ENCODE results near the gene SAMD11. TPM values are rescaled to one million over a fixed set of nuclear protein-coding genes. Genes with fewer than 3 reads are reported as not detected.

SAMD11 gene
- total and polyA plus RNA-seq, 10 of the 15 experiments (the other 5 are each of a cell fraction or from before 2014, with no cell fraction given) = 0.04 to 0.31 (median 0.19) TPM; not detected in 6

DNA sequence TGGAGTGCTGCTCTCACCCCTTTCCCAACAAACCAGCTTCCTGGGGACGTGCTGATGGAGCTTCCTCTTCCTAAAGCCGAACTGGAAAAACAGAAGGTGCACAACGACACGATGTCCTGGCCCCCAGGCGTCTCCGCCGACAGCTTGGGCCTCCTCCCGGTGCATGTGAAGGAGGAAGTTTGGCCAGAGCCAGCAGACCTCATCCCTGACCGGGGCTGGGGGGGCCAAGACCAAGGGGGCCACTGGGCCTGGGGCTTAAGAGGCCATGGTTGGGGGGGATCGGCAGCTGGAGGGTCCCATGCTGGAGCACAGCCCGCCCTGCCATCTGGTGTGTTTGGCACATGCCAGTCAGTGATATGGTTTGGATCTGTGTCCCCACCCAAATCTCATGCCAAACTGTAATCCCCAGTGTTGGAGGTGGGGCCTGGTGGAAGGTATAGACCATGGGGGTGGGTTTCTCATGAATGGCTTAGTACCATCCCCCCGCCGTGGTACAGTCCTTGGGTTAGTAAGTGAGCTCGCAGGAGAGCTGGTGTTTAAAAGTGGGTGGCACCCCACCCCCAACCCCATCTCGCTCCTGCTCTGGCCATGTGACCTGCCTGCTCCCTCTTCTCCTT, 69.8 kb downstream of the SAMD11 start:
- H3K27ac ChIP-seq (ENCODE audit: control insufficient read depth, insufficient read depth) = no peak overlapping the region
- H3K27me3 ChIP-seq (replicated peaks in 1 of 2; ENCODE audit: control insufficient read depth in 2 of 2, insufficient read depth in 2 of 2, low read length in 1 of 2) = peaks cover 0 to 6% of the 10 kb centered on the region in 2 experiments; a peak in 1 of 4 replicates
- DNase-seq (ENCODE audit: low read depth, low spot score) = no peak
- BruUV-seq (replicated peaks) = no TSS peak
- no peak overlapping the region for H3K4me3 ChIP-seq
- no peak for FAIRE-seq
- no peak overlapping the region for H3K9ac ChIP-seq (ENCODE audit: control insufficient read depth, insufficient read depth, low read length)
- H2AFZ ChIP-seq (ENCODE audit: control insufficient read depth, low read depth, low read length) = no peak overlapping the region
- in situ Hi-C loops (cut with MboI) = no loop called here
- ChIA-PET POLR2A (interaction anchor here (0.7 to 2.4 kb wide), 3 partner anchors 8 to 170 kb away, joined by 3 to 11 read pairs (median 10); partner anchors contain the start of gene ISG15), RAD21 (ENCODE audit: unreplicated experiment) (interaction anchor here (1.5 to 1.6 kb wide), 2 partner anchors 8 to 9 kb away, joined by 3 to 6 read pairs; no protein-coding TSS in a partner anchor), SMC1A (ENCODE audit: uncharacterized antibody, unreplicated experiment) (interaction anchor here (2.2 kb wide), 1 partner anchor 8 kb away, joined by 8 read pairs; no protein-coding TSS in a partner anchor), CTCF (interaction anchor here (1.0 to 4.7 kb wide), 5 partner anchors 9 to 66 kb away, joined by 3 to 34 read pairs (median 6); no protein-coding TSS in a partner anchor)
- H3K4me1 ChIP-seq (ENCODE audit: control insufficient read depth, insufficient read depth, low read length) = peaks cover 20% of the 10 kb centered on the region
- H3K36me3 ChIP-seq (ENCODE audit: control insufficient read depth in 2 of 2, insufficient read depth in 2 of 2, low read length in 1 of 2) = no peaks in the 10 kb centered on the region
- TF ChIP-seq, protein P1, sequence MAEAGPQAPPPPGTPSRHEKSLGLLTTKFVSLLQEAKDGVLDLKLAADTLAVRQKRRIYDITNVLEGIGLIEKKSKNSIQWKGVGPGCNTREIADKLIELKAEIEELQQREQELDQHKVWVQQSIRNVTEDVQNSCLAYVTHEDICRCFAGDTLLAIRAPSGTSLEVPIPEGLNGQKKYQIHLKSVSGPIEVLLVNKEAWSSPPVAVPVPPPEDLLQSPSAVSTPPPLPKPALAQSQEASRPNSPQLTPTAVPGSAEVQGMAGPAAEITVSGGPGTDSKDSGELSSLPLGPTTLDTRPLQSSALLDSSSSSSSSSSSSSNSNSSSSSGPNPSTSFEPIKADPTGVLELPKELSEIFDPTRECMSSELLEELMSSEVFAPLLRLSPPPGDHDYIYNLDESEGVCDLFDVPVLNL (IDR thresholded peaks at IDR 0.05; ENCODE audit: low read depth, low read length) = no peak
- no peak for TF ChIP-seq TARDBP (IDR thresholded peaks at IDR 0.05; ENCODE audit: borderline replicate concordance)
- no peak for TF ChIP-seq CBX3 (IDR thresholded peaks at IDR 0.05; ENCODE audit: borderline replicate concordance, low read depth)
- no peak for TF ChIP-seq NFYA (IDR thresholded peaks at IDR 0.05; ENCODE audit: borderline replicate concordance, low read depth, low read length)
- TF ChIP-seq KAT2A (conservative IDR thresholded peaks at IDR 0.05; ENCODE audit: control insufficient read depth, low read depth, low read length) = no peak
- no peak for TF ChIP-seq GABPA (IDR thresholded peaks at IDR 0.05; ENCODE audit: low read depth)
- no peak for TF ChIP-seq HCFC1 (IDR thresholded peaks at IDR 0.05; ENCODE audit: low read length)
- intact Hi-C loops (cut with micrococcal nuclease; ENCODE audit: unreplicated experiment) = no loop called here
- no peaks in the 10 kb centered on the region for H4K20me1 ChIP-seq (ENCODE audit: control insufficient read depth, insufficient read depth)
- no peaks in the 10 kb centered on the region for H3K79me2 ChIP-seq (ENCODE audit: control insufficient read depth, insufficient read depth, low read length)
- 83% methylated on average over 15 of the region's 15 CpGs for WGBS (ENCODE audit: insufficient coverage, insufficient replicate concordance, low lambda C conversion rate, missing lambda C conversion rate)
- no peak for ATAC-seq
- peaks cover 3% of the 10 kb centered on the region; the same call in 2 of the 3 replicates for H3K9me3 ChIP-seq (replicated peaks; ENCODE audit: control insufficient read depth, insufficient read depth, low read length)
- H3K4me2 ChIP-seq (ENCODE audit: control insufficient read depth, insufficient read depth) = no peak overlapping the region

Small RNAs within 50 kb of the gene (small RNA-seq; reads per million reads assigned to genes)
- gene AL645608.4 = not detected

Other genes starting within 250 kb of the SAMD11 start
Only the 7 nearest of the 11 such genes appear.
- gene NOC2L, start 35.3 kb downstream of the SAMD11 start, total RNA-seq (2014; rRNA removed) = 92.5 and 107 TPM in 2 replicates
- gene NOC2L, start 35.3 kb downstream of the SAMD11 start, total RNA-seq (2014; rRNA removed; fragmentation: Illumina TruSeq; extraction: Trizol) = 44.7 and 52.5 TPM in 2 replicates
- 115 and 132 TPM in 2 replicates for gene NOC2L, start 35.3 kb downstream of the SAMD11 start, total RNA-seq (2021)
- gene NOC2L, start 35.3 kb downstream of the SAMD11 start, polyA plus RNA-seq (2011; rRNA removed) = 19.2 and 40.7 TPM in 2 replicates
- 26.6 and 48.6 TPM in 2 replicates for gene NOC2L, start 35.3 kb downstream of the SAMD11 start, polyA plus RNA-seq (2014; fragmentation: Illumina TruSeq; extraction: Trizol)
- 1 to 10 TPM; 1.3 to 4.6 TPM for gene NOC2L, start 35.3 kb downstream of the SAMD11 start, polyA plus RNA-seq (2014; fragmentation: Nextera tagmentation; extraction: Ambion mirVana)
- 76.1 and 88.9 TPM in 2 replicates for gene NOC2L, start 35.3 kb downstream of the SAMD11 start, polyA plus RNA-seq (2014; rRNA removed)
- 100 to 1,000 TPM; 154 to 171 TPM for gene NOC2L, start 35.3 kb downstream of the SAMD11 start, polyA plus RNA-seq (2016; fragmentation: Nextera tagmentation; extraction: Ambion mirVana)
- 14.9 and 18.2 TPM in 2 replicates for gene KLHL17, start 36.7 kb downstream of the SAMD11 start, total RNA-seq (2014; rRNA removed)
- gene KLHL17, start 36.7 kb downstream of the SAMD11 start, total RNA-seq (2014; rRNA removed; fragmentation: Illumina TruSeq; extraction: Trizol) = 3.6 and 4.0 TPM in 2 replicates
- gene KLHL17, start 36.7 kb downstream of the SAMD11 start, total RNA-seq (2021) = 27.2 and 30.6 TPM in 2 replicates
- 3.5 and 8.4 TPM in 2 replicates for gene KLHL17, start 36.7 kb downstream of the SAMD11 start, polyA plus RNA-seq (2011; rRNA removed)
- gene KLHL17, start 36.7 kb downstream of the SAMD11 start, polyA plus RNA-seq (2014; fragmentation: Illumina TruSeq; extraction: Trizol) = 0.32 and 2.3 TPM in 2 replicates
- under 1 TPM; 0.03 to 0.35 TPM for gene KLHL17, start 36.7 kb downstream of the SAMD11 start, polyA plus RNA-seq (2014; fragmentation: Nextera tagmentation; extraction: Ambion mirVana)
- gene KLHL17, start 36.7 kb downstream of the SAMD11 start, polyA plus RNA-seq (2014; rRNA removed) = 28.2 and 35.0 TPM in 2 replicates
- 1 to 10 TPM; 1.3 to 6.6 TPM for gene KLHL17, start 36.7 kb downstream of the SAMD11 start, polyA plus RNA-seq (2016; fragmentation: Nextera tagmentation; extraction: Ambion mirVana)
- gene PLEKHN1, start 42.6 kb downstream of the SAMD11 start, total RNA-seq (2014; rRNA removed) = 0.22 and 0.23 TPM in 2 replicates
- gene PLEKHN1, start 42.6 kb downstream of the SAMD11 start, total RNA-seq (2014; rRNA removed; fragmentation: Illumina TruSeq; extraction: Trizol) = not detected in 2 replicates
- 0.26 and 0.43 TPM in 2 replicates for gene PLEKHN1, start 42.6 kb downstream of the SAMD11 start, total RNA-seq (2021)
- gene PLEKHN1, start 42.6 kb downstream of the SAMD11 start, polyA plus RNA-seq (2011; rRNA removed) = 0.04 TPM in 1 of 2 replicates, not detected in the other
- gene PLEKHN1, start 42.6 kb downstream of the SAMD11 start, polyA plus RNA-seq (2014; fragmentation: Illumina TruSeq; extraction: Trizol) = not detected in 2 replicates
- gene PLEKHN1, start 42.6 kb downstream of the SAMD11 start, polyA plus RNA-seq (2014; fragmentation: Nextera tagmentation; extraction: Ambion mirVana) = not detected
- gene PLEKHN1, start 42.6 kb downstream of the SAMD11 start, polyA plus RNA-seq (2014; rRNA removed) = 0.14 and 0.70 TPM in 2 replicates
- not detected for gene PLEKHN1, start 42.6 kb downstream of the SAMD11 start, polyA plus RNA-seq (2016; fragmentation: Nextera tagmentation; extraction: Ambion mirVana)
- gene PERM1, start 58.2 kb downstream of the SAMD11 start, total RNA-seq (2014; rRNA removed) = not detected in 2 replicates
- not detected in 2 replicates for gene PERM1, start 58.2 kb downstream of the SAMD11 start, total RNA-seq (2014; rRNA removed; fragmentation: Illumina TruSeq; extraction: Trizol)
- not detected in 2 replicates for gene PERM1, start 58.2 kb downstream of the SAMD11 start, total RNA-seq (2021)
- gene PERM1, start 58.2 kb downstream of the SAMD11 start, polyA plus RNA-seq (2011; rRNA removed) = not detected in 2 replicates
- gene PERM1, start 58.2 kb downstream of the SAMD11 start, polyA plus RNA-seq (2014; fragmentation: Illumina TruSeq; extraction: Trizol) = not detected in 2 replicates
- gene PERM1, start 58.2 kb downstream of the SAMD11 start, polyA plus RNA-seq (2014; fragmentation: Nextera tagmentation; extraction: Ambion mirVana) = not detected
- gene PERM1, start 58.2 kb downstream of the SAMD11 start, polyA plus RNA-seq (2014; rRNA removed) = not detected in 2 replicates
- not detected for gene PERM1, start 58.2 kb downstream of the SAMD11 start, polyA plus RNA-seq (2016; fragmentation: Nextera tagmentation; extraction: Ambion mirVana)
- gene HES4, start 76.2 kb downstream of the SAMD11 start, total RNA-seq (2014; rRNA removed) = 0.73 and 0.76 TPM in 2 replicates
- not detected in 2 replicates for gene HES4, start 76.2 kb downstream of the SAMD11 start, total RNA-seq (2014; rRNA removed; fragmentation: Illumina TruSeq; extraction: Trizol)
- gene HES4, start 76.2 kb downstream of the SAMD11 start, total RNA-seq (2021) = 0.97 and 1.2 TPM in 2 replicates
- 0.62 and 1.7 TPM in 2 replicates for gene HES4, start 76.2 kb downstream of the SAMD11 start, polyA plus RNA-seq (2011; rRNA removed)
- gene HES4, start 76.2 kb downstream of the SAMD11 start, polyA plus RNA-seq (2014; fragmentation: Illumina TruSeq; extraction: Trizol) = not detected in 2 replicates
- not detected for gene HES4, start 76.2 kb downstream of the SAMD11 start, polyA plus RNA-seq (2014; fragmentation: Nextera tagmentation; extraction: Ambion mirVana)
- gene HES4, start 76.2 kb downstream of the SAMD11 start, polyA plus RNA-seq (2014; rRNA removed) = 0.75 and 0.85 TPM in 2 replicates
- under 1 TPM in 1 of 2 experiments, not detected in 1; 0.44 TPM for gene HES4, start 76.2 kb downstream of the SAMD11 start, polyA plus RNA-seq (2016; fragmentation: Nextera tagmentation; extraction: Ambion mirVana)
- 357 and 384 TPM in 2 replicates for gene ISG15, start 89.6 kb downstream of the SAMD11 start, total RNA-seq (2014; rRNA removed)
- gene ISG15, start 89.6 kb downstream of the SAMD11 start, total RNA-seq (2014; rRNA removed; fragmentation: Illumina TruSeq; extraction: Trizol) = 72.7 and 74.1 TPM in 2 replicates
- gene ISG15, start 89.6 kb downstream of the SAMD11 start, total RNA-seq (2021) = 282 and 338 TPM in 2 replicates
- gene ISG15, start 89.6 kb downstream of the SAMD11 start, polyA plus RNA-seq (2011; rRNA removed) = 108 and 314 TPM in 2 replicates
- gene ISG15, start 89.6 kb downstream of the SAMD11 start, polyA plus RNA-seq (2014; fragmentation: Illumina TruSeq; extraction: Trizol) = 1.3 and 7.8 TPM in 2 replicates
- 100 to 1,000 TPM in 1 of 2 experiments, 10 to 100 TPM in 1; 68.9 to 126 TPM for gene ISG15, start 89.6 kb downstream of the SAMD11 start, polyA plus RNA-seq (2014; fragmentation: Nextera tagmentation; extraction: Ambion mirVana)
- gene ISG15, start 89.6 kb downstream of the SAMD11 start, polyA plus RNA-seq (2014; rRNA removed) = 378 and 409 TPM in 2 replicates
- gene ISG15, start 89.6 kb downstream of the SAMD11 start, polyA plus RNA-seq (2016; fragmentation: Nextera tagmentation; extraction: Ambion mirVana) = 100 to 1,000 TPM; 266 to 307 TPM
- gene AGRN, start 96.2 kb downstream of the SAMD11 start, total RNA-seq (2014; rRNA removed) = 10.0 and 11.0 TPM in 2 replicates
- gene AGRN, start 96.2 kb downstream of the SAMD11 start, total RNA-seq (2014; rRNA removed; fragmentation: Illumina TruSeq; extraction: Trizol) = 3.1 and 3.6 TPM in 2 replicates
- gene AGRN, start 96.2 kb downstream of the SAMD11 start, total RNA-seq (2021) = 40.4 and 41.8 TPM in 2 replicates
- 13.3 and 21.7 TPM in 2 replicates for gene AGRN, start 96.2 kb downstream of the SAMD11 start, polyA plus RNA-seq (2011; rRNA removed)
- 5.0 and 6.3 TPM in 2 replicates for gene AGRN, start 96.2 kb downstream of the SAMD11 start, polyA plus RNA-seq (2014; fragmentation: Illumina TruSeq; extraction: Trizol)
- gene AGRN, start 96.2 kb downstream of the SAMD11 start, polyA plus RNA-seq (2014; fragmentation: Nextera tagmentation; extraction: Ambion mirVana) = under 1 TPM; 0.02 TPM
- gene AGRN, start 96.2 kb downstream of the SAMD11 start, polyA plus RNA-seq (2014; rRNA removed) = 23.7 and 25.1 TPM in 2 replicates
- gene AGRN, start 96.2 kb downstream of the SAMD11 start, polyA plus RNA-seq (2016; fragmentation: Nextera tagmentation; extraction: Ambion mirVana) = under 1 TPM; 0.95 to 0.96 TPM